Measurements from ENCODE around the gene C12orf76.

Gene C12orf76

GRCh38 chr12:109995686-109996482 lies 52.4 kb downstream of the C12orf76 start, which contains the start of gene GIT2:
Gene GIT2 (minus strand): TSS chr12:109996368. CDS start chr12:109996224, 144 bp downstream.
- DNase-seq (ENCODE audit: low read depth): peak; percentile 95

GRCh38 chr12:109995361-109995685 lies 53.0 kb downstream of the C12orf76 start:
- DNase-seq (ENCODE audit: low read depth): no peak

- no peak for DNase-seq (ENCODE audit: low read depth)
Observed at GRCh38 chr12:109994401-109995175, 53.7 kb downstream of the C12orf76 start.

- DNase-seq (ENCODE audit: low read depth): no peak
Observed at GRCh38 chr12:109993091-109993490, 55.2 kb downstream of the C12orf76 start.

GRCh38 chr12:109991586-109991985 lies 56.7 kb downstream of the C12orf76 start:
- DNase-seq (ENCODE audit: low read depth): no peak
